Measurements from ENCODE around the gene ITPR1.

- TF ChIP-seq CTCF (conservative IDR thresholded peaks at IDR 0.05; ENCODE audit: low read depth, low read length) (no peak), EZH2 (IDR thresholded peaks at IDR 0.05; ENCODE audit: low read length, unreplicated experiment) (no peak)
Measured at GRCh38 chr3:4772858-4773257, 279.7 kb downstream of the ITPR1 start.
